Measurements from ENCODE around the gene NALCN.

Gene NALCN

DNA sequence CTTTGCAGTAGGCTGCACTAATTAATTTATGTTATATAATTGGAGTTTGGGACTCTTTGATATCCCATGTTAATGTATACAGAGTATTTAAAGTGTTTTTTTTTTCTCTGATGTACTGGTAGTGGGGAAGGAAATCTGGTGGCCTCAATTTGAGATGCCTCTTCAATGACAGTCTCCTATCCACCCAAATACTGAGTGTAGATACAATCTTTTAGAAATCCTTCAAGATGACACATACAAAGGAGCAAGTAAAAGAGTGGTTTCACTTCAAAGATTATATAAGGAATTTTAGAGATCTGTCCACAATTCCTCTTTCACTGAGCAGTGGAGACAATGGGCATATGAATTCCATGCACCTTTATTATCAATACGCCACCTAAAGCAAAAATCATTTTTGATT is 15.1 kb downstream of the NALCN start:
- no peaks in the 10 kb centered on the region for H4K20me1 ChIP-seq (ENCODE audit: insufficient read depth, low read length)
- H3K4me1 ChIP-seq (ENCODE audit: insufficient read depth, low read length) = no peaks in the 10 kb centered on the region
- H3K27me3 ChIP-seq (ENCODE audit: insufficient read depth, low read length, poor library complexity) = no peaks in the 10 kb centered on the region
- no peak overlapping the region for H3K4me2 ChIP-seq (ENCODE audit: insufficient read depth, low read length)
- no peak overlapping the region for H3K9ac ChIP-seq (ENCODE audit: low read depth, low read length)
- H3K9me3 ChIP-seq (ENCODE audit: insufficient read depth, low read length, severe bottlenecking) = no peaks in the 10 kb centered on the region
- DNase-seq (no peak), ATAC-seq (ENCODE audit: insufficient read depth, low read depth) (no peak)
- H3K4me3 ChIP-seq (ENCODE audit: low read depth in 1 of 2, low read length in 2 of 2) = no peak overlapping the region
- no peak overlapping the region for H2AFZ ChIP-seq (ENCODE audit: low read depth, low read length)
- TF ChIP-seq, protein P1, sequence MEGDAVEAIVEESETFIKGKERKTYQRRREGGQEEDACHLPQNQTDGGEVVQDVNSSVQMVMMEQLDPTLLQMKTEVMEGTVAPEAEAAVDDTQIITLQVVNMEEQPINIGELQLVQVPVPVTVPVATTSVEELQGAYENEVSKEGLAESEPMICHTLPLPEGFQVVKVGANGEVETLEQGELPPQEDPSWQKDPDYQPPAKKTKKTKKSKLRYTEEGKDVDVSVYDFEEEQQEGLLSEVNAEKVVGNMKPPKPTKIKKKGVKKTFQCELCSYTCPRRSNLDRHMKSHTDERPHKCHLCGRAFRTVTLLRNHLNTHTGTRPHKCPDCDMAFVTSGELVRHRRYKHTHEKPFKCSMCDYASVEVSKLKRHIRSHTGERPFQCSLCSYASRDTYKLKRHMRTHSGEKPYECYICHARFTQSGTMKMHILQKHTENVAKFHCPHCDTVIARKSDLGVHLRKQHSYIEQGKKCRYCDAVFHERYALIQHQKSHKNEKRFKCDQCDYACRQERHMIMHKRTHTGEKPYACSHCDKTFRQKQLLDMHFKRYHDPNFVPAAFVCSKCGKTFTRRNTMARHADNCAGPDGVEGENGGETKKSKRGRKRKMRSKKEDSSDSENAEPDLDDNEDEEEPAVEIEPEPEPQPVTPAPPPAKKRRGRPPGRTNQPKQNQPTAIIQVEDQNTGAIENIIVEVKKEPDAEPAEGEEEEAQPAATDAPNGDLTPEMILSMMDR (IDR thresholded peaks at IDR 0.05; ENCODE audit: borderline replicate concordance, extremely low read depth, low read length, poor library complexity, severe bottlenecking) = no peak
- no peak for TF ChIP-seq EZH2 (IDR thresholded peaks at IDR 0.05; ENCODE audit: borderline replicate concordance, low read depth, low read length, severe bottlenecking)
- H3K27ac ChIP-seq (ENCODE audit: low read length) = no peak overlapping the region
- H3K36me3 ChIP-seq (ENCODE audit: insufficient read depth, low read length) = no peaks in the 10 kb centered on the region
- H3K79me2 ChIP-seq (ENCODE audit: insufficient read depth, low read length) = no peaks in the 10 kb centered on the region

DNA sequence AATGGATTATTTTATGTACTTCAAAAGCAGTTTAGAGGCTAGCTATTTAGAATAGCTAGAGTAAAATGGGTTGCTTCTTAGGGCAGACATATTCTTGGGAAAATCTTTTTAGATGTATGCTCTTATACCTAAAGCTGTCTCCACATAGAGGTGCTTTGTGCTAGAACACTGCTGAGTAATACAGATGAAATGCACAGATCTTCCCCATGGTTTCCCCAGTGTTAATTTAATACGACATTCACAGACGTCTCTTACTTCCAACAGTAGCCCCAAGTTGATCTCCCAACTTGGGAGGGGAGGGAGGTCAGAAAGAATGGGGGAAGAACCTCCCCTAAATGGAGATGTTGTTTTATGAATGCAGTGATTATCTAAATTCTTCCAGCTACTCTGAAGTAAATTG is 16.9 kb downstream of the NALCN start:
- TF ChIP-seq, protein P1 (IDR thresholded peaks at IDR 0.05; ENCODE audit: borderline replicate concordance, extremely low read depth, low read length, poor library complexity, severe bottlenecking) = no peak
- TF ChIP-seq EZH2 (IDR thresholded peaks at IDR 0.05; ENCODE audit: borderline replicate concordance, low read depth, low read length, severe bottlenecking) = no peak
- no peaks in the 10 kb centered on the region for H3K4me1 ChIP-seq (ENCODE audit: insufficient read depth, low read length)
- no peak overlapping the region for H3K27ac ChIP-seq (ENCODE audit: low read length)
- no peak overlapping the region for H3K4me2 ChIP-seq (ENCODE audit: insufficient read depth, low read length)
- no peak overlapping the region for H2AFZ ChIP-seq (ENCODE audit: low read depth, low read length)
- H3K79me2 ChIP-seq (ENCODE audit: insufficient read depth, low read length) = no peaks in the 10 kb centered on the region
- no peaks in the 10 kb centered on the region for H3K9me3 ChIP-seq (ENCODE audit: insufficient read depth, low read length, severe bottlenecking)
- no peak overlapping the region for H3K4me3 ChIP-seq (ENCODE audit: low read depth in 1 of 2, low read length in 2 of 2)
- ATAC-seq (ENCODE audit: insufficient read depth, low read depth) = no peak
- H3K36me3 ChIP-seq (ENCODE audit: insufficient read depth, low read length) = no peaks in the 10 kb centered on the region
- H3K9ac ChIP-seq (ENCODE audit: low read depth, low read length) = no peak overlapping the region
- no peaks in the 10 kb centered on the region for H4K20me1 ChIP-seq (ENCODE audit: insufficient read depth, low read length)
- H3K27me3 ChIP-seq (ENCODE audit: insufficient read depth, low read length, poor library complexity) = no peaks in the 10 kb centered on the region
- DNase-seq = no peak

DNA sequence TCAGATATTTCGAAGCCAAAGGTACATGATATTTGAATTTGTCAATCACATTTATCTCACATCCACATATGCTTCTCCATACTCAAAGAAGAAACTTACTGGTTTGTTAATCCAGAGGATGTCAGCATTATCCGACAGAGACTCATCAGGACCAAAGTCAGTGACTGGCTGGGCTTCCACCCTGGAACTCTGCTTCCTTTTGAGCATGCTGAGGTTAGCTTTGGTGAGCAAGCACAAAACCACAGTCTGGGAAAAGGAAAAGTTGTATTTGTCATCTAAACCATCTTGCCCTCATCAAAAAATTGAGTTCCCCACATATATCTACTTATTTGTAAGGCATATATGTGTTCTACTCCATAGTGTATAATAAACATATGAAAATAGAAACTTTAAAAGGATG is 17.4 kb downstream of the NALCN start:
- DNase-seq = no peak
- no peak for TF ChIP-seq EZH2 (IDR thresholded peaks at IDR 0.05; ENCODE audit: borderline replicate concordance, low read depth, low read length, severe bottlenecking)
- TF ChIP-seq, protein P1 (IDR thresholded peaks at IDR 0.05; ENCODE audit: borderline replicate concordance, extremely low read depth, low read length, poor library complexity, severe bottlenecking) = no peak
- H3K27me3 ChIP-seq (ENCODE audit: insufficient read depth, low read length, poor library complexity) = no peaks in the 10 kb centered on the region
- no peaks in the 10 kb centered on the region for H3K4me1 ChIP-seq (ENCODE audit: insufficient read depth, low read length)
- no peaks in the 10 kb centered on the region for H3K36me3 ChIP-seq (ENCODE audit: insufficient read depth, low read length)
- H4K20me1 ChIP-seq (ENCODE audit: insufficient read depth, low read length) = no peaks in the 10 kb centered on the region
- H3K9me3 ChIP-seq (ENCODE audit: insufficient read depth, low read length, severe bottlenecking) = no peaks in the 10 kb centered on the region
- no peak for ATAC-seq (ENCODE audit: insufficient read depth, low read depth)
- no peaks in the 10 kb centered on the region for H3K79me2 ChIP-seq (ENCODE audit: insufficient read depth, low read length)
- H3K27ac ChIP-seq (ENCODE audit: low read length) = no peak overlapping the region
- no peak overlapping the region for H3K4me3 ChIP-seq (ENCODE audit: low read depth in 1 of 2, low read length in 2 of 2)
- no peak overlapping the region for H3K9ac ChIP-seq (ENCODE audit: low read depth, low read length)
- no peak overlapping the region for H3K4me2 ChIP-seq (ENCODE audit: insufficient read depth, low read length)
- H2AFZ ChIP-seq (ENCODE audit: low read depth, low read length) = no peak overlapping the region

DNA sequence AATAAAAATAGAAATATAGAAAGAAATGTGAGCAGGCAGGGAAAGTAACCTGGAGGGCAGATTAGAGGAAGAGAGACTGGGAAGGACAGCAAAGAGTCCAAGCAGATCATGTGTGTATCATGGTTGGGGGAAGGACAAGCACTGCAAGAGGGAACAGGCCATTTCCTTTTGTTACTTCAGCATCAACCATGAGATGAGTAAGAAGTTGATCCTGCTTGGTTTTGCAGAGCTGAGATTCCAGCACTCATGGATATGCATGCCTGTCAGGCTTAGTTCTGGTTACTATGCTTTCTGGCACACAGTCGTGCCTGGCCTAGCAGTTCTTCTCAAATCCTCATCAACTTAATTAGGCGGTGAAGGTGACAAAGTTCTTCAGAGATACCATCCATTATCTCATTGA is 18.1 kb downstream of the NALCN start:
- Histone ChIP-seq H3K4me1 (ENCODE audit: insufficient read depth, low read length) (no peaks in the 10 kb centered on the region), H3K4me2 (ENCODE audit: insufficient read depth, low read length) (no peak overlapping the region), H3K36me3 (ENCODE audit: insufficient read depth, low read length) (no peaks in the 10 kb centered on the region), H4K20me1 (ENCODE audit: insufficient read depth, low read length) (no peaks in the 10 kb centered on the region), H3K9me3 (ENCODE audit: insufficient read depth, low read length, severe bottlenecking) (no peaks in the 10 kb centered on the region), H3K27me3 (ENCODE audit: insufficient read depth, low read length, poor library complexity) (no peaks in the 10 kb centered on the region), H2AFZ (ENCODE audit: low read depth, low read length) (no peak overlapping the region), H3K9ac (ENCODE audit: low read depth, low read length) (no peak overlapping the region), H3K27ac (ENCODE audit: low read length) (no peak overlapping the region), H3K79me2 (ENCODE audit: insufficient read depth, low read length) (no peaks in the 10 kb centered on the region), H3K4me3 (ENCODE audit: low read depth in 1 of 2, low read length in 2 of 2) (no peak overlapping the region)
- DNase-seq (no peak), ATAC-seq (ENCODE audit: insufficient read depth, low read depth) (no peak)
- TF ChIP-seq, protein P1 (IDR thresholded peaks at IDR 0.05; ENCODE audit: borderline replicate concordance, extremely low read depth, low read length, poor library complexity, severe bottlenecking) = no peak
- no peak for TF ChIP-seq EZH2 (IDR thresholded peaks at IDR 0.05; ENCODE audit: borderline replicate concordance, low read depth, low read length, severe bottlenecking)

Measured in DND-41 (cell line).